Activated CD8-positive, alpha-beta memory T cell treated with anti-CD3 and anti-CD28 coated beads, Interleukin-2, amount 50 U/mL, for 1 hour (primary cell): ENCODE results near the gene WARS2.

Source experiments
- DNase-seq: peaks from one replicate; pipeline ENCODE4 v3.0.0-alpha.2; 2020; ENCODE audit errors: extremely low read depth

WARS2 gene

DNA sequence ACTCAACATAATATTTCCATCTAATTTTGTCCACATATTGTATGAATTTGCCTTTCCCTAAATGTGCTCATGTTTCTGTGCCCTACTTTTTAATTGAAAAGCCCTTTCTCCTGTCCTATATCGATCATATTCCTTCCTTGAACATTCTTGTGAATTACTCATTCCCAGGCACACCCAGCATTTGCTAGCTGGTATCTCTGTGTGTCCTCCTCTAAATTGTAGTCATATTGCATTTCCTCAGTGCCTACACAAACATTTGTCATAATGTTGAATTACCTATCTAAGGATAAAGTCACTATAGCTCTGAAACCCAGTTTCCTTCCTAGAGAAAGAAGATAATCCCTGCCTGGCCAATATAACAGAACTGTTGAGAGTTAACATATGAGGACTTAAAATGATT lies 112.7 kb downstream of the WARS2 start:
- DNase-seq: no peak

DNA sequence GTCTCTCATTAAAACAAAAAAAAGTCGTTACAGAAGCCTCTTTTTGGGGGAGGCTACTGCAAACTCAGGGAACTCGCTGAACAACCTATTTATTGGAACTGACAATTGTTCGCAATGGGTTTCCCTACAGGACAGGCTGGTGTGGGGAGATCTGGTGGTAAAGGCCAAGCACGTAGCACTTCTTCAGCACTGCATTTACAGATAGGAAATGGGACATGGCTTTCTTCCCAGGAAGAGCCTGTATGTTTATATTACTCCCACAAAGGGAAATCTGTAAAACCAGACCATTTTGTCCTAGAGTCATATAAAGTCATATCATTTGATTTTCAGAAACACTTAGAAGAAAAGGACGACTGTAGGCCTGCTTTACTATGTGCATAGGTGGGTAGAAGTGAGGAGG lies 113.5 kb downstream of the WARS2 start:
- DNase-seq: no peak

DNA sequence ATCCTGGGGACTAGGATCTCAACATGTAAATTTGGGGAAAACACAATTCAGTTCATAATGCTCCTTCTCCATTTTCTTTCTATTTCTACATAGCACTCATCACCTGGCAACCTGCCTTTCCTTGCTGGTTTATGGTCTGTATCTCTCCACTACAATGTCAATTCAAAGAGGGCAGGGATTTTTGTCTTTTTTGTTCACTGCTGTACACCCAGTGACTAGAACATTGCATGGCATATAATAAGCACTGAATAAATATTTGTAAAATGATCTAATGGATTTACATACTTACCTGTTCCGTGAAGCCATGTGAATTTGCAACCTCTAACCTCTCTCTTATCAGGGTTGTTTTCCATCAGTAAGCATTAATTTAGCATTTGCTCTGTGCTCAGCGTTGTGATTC lies 124.9 kb downstream of the WARS2 start:
- no peak for DNase-seq

DNA sequence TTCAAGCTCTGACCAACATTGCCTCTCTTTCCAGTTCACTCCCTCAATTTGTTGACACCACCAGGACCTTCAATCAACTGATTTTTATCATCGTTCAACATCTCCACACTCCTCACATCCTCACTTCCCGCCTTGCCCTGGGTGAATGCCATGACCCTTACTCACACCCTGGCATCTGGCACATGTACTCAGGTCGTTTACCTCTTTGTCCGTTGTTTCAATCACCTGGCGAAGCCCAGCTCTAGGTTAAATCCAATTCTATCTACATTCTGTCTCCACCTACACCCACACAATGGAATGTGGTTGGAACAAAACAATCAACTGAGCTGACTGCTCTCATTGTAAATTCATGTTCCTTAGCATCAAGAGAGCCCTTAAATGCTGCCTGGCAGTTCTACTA lies 128.1 kb downstream of the WARS2 start:
- no peak for DNase-seq

DNA sequence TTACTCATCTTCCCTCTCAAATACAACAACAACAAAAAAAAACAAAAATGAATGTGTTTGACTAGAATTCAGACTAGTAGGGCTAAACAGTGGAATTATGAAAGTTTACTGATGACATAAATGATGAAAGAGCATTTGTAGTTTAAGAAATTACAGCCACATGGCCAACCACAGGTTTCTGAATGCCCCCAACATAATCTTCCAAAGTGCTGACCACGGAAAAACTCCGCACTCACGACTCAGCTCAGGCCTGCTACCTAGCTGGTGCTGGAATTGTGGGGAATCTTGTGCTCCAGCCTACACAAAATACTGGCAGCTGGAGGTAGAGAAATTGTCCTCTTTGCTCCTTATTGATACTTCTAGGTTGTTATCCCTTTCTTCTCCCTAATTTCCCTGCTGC lies 128.7 kb downstream of the WARS2 start:
- no peak for DNase-seq

- no peak for DNase-seq
These were observed 129.3 kb downstream of the WARS2 start for GRCh38 chr1:119011116-119011515.

GRCh38 chr1:119010201-119010600 lies 130.3 kb downstream of the WARS2 start:
- no peak for DNase-seq

- DNase-seq: no peak
These were observed 131.2 kb downstream of the WARS2 start for GRCh38 chr1:119009312-119009655.

GRCh38 chr1:119008483-119009311 lies 131.8 kb downstream of the WARS2 start:
- DNase-seq: no peak

GRCh38 chr1:119007670-119008482 lies 132.6 kb downstream of the WARS2 start:
- DNase-seq: no peak

- no peak for DNase-seq
These were observed 133.1 kb downstream of the WARS2 start for GRCh38 chr1:119007339-119007669.

GRCh38 chr1:119006406-119007279 lies 133.8 kb downstream of the WARS2 start:
- DNase-seq: no peak

GRCh38 chr1:119005724-119006405 lies 134.6 kb downstream of the WARS2 start:
- DNase-seq: no peak

DNA sequence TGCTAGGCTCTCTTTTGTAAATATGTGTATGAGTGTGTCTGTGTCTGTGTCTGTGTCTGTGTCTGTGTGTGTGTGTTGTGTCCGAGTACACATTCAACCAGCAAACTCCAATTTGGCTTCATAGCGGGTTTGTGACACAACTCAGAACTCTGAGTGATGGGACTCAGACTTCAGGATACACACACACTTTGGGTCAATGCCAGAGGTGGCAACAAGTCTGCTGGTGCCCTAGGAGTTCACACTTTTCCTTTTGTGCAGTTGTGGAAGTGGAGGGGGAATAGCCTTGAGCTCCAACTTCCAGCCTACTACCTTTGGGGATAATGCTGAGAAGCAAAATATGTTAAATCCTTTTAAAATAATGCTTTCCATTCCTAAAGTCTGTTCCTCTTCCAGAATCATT lies 135.7 kb downstream of the WARS2 start:
- DNase-seq: no peak

- no peak for DNase-seq
These were observed 136.3 kb downstream of the WARS2 start for GRCh38 chr1:119004129-119004527.

- DNase-seq: no peak
These were observed 136.9 kb downstream of the WARS2 start for GRCh38 chr1:119003413-119004128.

GRCh38 chr1:119002028-119002686 lies 138.3 kb downstream of the WARS2 start:
- no peak for DNase-seq

DNA sequence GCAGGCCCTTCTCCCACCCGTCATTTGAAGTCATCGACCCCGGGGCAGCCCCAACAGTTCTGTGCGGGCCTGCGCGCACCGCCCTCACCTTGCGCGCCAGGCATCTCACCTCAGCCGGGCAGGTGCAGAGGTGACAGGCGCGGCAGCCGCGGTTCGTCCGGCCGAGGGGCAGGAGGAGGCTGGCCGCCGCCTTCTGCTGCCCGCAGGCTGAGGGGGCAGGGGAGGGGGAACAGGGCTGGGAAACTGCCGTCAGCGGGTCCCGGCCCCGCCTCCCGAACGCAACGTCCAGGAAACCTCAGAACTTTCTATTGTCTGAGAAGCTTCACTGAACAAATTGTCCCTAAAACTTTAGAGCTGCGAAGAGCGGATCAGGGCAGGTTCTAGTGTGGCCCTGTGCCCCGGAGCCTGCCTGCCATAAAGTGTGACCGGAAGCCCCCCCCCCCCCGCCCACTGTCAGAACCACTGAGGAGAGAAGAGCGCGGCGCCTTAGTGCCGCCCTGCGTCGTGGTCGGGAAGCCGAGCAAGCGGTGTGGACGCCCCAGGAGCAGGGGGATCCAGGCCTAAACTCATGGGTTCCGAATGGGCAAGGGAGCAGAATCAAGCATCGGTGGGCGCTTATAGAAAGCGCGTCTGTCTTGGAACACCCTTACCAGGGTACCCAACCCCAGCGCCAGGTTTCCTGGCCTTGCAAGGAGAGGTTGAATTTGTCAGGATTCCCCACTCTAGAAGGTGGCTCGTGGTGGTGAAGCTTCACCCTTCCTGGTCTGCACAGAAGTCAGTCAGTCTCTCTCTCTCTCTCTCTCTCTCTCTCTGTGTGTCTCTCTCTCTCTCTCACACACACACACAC lies 139.0 kb downstream of the WARS2 start:
- DNase-seq: no peak

DNA sequence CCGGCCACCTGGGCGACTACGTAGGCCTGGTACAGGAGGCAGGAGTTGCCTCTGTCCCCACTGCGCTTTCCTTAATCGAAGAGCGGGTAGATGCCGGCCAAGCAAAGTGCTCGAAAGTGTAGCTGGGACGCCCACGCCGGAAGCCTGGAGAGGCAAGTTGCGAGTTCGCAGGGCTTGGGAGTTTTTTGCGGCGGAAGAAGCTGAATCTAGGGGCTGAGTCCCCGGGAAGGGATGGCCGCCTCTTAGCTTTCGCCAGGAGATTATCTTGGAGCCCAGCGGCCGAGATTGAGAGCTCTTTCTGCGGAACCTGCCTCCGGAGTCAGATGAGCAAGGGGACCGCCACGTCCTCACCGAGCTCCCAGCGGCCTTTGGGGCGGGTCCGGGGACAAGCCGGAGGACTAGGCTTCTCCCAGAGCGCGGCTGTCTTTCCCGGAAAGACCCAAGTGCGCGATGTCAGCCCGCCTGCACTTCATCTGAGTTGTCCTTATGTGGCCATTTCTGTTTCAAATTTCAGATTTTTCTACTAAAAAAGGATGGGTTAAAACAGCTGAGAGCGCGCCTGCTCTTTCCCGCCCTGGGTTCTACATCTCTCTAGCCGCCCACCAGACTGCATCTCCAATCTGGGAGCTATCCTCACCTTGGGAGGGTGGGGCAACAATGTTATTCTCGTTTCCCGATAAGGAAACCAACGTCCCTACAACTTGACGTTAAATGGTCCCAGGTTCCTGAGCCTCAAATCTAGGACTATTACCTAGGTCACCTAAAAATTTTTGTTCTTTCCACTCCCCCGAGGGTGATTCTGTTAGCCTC lies 139.9 kb downstream of the WARS2 start:
- no peak for DNase-seq
